ENCODE results near the gene SMCO1.
A peak's percentile ranks its signal among the peaks of the same experiment; 100 is the strongest.
"Not testable (repeated sequence)": the region's sequence is repeated elsewhere in the genome, so short reads cannot be mapped to it uniquely, and the experiment has no call there.

Gene SMCO1

DNA sequence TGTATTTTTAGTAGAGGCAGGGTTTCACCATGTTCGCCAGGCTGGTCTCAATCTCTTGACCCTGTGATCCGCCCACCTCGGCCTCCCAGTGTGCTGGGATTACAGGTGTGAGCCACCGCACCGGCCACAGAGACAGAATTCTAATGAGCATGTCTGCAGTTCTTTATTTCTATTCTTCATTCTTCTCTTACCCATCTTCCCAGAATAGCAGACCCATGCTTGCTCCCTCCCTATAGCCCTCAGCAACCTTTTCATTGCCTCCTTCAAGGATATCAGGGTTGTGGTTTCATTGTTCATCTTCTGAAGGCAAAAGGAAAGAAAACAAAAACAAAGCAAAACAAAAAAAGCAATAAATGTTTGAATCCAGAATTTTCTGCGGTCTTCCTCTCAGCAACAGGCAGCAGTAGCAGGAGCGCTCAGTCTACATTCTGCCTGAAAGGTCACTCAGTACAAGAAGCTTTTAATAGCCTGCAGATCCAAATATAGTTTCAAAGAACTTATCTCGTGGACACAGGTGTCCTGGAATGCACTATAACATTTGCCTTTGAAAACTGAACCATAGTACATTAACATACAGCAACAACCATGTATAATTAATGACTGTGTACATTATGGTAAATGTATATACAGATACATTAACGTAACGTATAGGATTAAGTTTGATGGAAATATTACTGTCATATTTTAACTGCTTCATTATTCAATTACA is at the start of gene SMCO1:
SMCO1 (minus strand) TSS at position 434 of the 709 bp plus-strand sequence; CDS start at position 297, 137 bp downstream.
- no peak for DNase-seq

GRCh38 chr3:196563721-196564225 is 48.6 kb upstream of the SMCO1 start:
- no peak for DNase-seq

GRCh38 chr3:196559826-196560225 is 44.7 kb upstream of the SMCO1 start:
- no peak for DNase-seq

DNA sequence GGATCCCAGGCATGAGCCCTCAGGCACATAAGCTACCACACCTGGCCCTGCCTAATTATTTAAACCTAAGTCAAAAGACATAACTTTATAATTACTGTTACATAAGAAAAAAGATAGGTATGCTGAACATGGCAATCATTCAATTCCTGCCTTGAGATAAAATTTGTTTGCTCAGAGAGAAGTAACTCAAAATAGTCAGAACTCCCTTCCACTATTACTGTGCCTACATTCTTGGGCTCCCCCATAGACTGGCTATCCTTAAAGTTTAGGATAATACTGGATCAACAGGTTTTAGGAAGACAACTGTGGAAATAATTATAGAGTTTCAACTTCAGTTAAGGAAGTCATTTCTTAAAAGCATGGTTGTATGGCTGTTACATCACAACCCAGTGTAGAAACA is 43.3 kb upstream of the SMCO1 start:
- DNase-seq = no peak

- DNase-seq = no peak
Observed at GRCh38 chr3:196557236-196557635, 42.1 kb upstream of the SMCO1 start.

- DNase-seq = no peak
Observed at GRCh38 chr3:196555295-196555694, 40.1 kb upstream of the SMCO1 start.

DNA sequence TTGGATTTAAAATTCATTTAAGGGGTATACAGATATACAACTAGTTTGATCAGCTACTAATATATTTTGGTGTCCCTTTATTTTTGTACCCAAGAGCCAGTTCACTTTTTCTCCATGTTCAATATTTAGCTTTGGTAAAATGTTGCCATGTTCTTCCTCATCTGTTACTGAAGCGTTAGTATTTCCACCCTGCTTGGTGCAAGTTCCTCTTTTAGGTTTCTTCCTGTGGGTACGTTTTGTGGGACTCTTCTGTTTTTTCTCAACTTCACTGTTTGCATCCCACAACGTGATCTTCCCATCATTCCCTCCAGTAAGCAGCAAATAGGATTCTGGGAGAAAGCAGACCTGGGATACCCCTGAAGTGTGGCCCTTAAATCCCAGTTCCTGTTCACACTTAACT is 39.1 kb upstream of the SMCO1 start:
- DNase-seq = no peak

- DNase-seq = no peak
Observed at GRCh38 chr3:196553551-196553950, 38.4 kb upstream of the SMCO1 start.

GRCh38 chr3:196552253-196552652 is 37.1 kb upstream of the SMCO1 start:
- no peak for DNase-seq

GRCh38 chr3:196550172-196550571 is 35.0 kb upstream of the SMCO1 start:
- DNase-seq = not testable (repeated sequence)

- not testable (repeated sequence) for DNase-seq
Observed at GRCh38 chr3:196549312-196549711, 34.2 kb upstream of the SMCO1 start.

GRCh38 chr3:196547067-196547466 is 31.9 kb upstream of the SMCO1 start:
- DNase-seq = no peak

- no peak for DNase-seq
Observed at GRCh38 chr3:196546537-196546936, 31.4 kb upstream of the SMCO1 start.

- DNase-seq = no peak
Observed at GRCh38 chr3:196544491-196544992, 29.4 kb upstream of the SMCO1 start.

DNA sequence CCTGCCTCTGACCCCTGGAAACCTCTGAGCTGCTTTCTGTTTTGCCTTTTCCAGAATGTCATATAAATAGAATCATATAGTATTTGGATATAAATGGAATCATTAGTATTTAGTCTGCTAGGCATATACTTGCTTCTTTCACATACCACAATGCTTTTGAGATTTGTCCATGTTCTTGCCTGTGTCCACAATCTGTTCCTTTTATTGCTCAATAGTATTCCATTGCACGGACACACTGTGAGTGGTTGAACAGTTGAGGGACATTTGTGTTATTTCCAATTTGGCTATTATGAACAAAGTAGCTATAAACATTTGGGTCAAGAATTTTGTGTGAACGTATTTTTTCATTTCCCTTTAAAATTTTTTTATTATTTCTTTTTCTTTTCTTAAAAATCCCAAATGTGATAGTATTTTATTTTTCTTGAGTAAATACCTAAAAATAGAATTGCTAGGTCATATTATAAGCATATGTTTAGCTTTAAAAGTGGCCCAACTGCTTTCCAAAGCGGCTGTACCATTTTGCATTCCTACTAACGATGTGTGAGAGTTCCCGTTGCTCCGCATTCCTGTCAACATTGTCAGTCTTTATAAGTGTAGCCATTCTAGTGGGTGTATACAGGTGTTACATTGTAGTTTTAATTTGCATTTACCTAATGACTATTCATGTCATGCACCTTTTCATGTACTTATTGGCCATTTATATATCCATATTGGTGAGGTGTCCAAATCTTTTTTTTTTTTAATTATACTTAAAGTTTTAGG is 26.7 kb upstream of the SMCO1 start:
- DNase-seq = no peak

DNA sequence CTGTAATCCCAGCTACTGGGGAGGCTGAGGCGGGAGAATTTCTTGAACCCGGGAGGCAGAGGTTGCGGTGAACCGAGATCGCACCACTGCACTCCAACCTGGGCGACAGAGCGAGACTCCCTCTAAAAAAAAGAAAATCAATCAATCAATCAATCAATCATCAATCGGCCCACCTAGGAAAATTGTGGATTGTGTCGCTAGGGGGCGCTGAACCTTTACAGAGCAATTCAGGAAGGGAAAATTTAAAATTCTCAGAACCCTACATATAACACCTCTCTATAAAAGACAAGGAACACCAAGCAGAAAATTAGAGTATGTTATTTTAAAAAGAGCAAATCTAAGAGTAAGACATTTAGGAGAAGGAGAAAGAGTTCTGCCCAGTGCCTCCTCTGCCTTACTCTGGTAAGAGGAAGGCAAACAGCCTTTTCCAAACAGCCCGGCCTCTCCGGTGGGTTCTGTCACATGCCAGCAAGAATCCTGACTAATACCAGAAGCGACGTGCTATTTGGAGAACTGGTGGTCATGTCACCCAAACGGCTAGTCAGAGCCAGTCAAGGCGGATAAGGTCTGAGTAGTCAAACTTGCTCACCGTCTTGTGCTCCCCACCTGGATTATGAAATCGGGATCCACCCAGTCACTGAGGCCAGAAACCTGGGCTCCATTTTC is 22.3 kb upstream of the SMCO1 start:
- DNase-seq = peak; percentile 65

DNA sequence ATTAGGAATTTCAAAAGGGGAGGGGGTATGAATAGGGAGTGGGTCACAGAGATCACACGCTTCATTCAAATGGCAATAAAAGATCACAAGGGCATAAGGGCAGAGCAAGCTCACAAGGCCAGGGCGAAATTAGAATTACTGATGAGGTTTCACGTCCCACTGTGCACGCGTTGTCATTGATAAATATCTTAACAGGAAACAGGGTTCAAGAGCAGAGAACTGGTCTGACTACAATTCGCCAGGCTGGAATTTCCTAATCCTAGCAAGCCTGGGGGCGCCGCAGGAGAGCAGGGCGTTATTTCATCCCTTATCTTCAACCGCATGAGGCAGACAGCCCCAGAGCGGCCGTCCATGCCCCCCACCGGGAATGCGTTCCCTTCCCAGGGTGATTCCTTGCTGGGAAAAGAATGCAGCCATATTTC is 18.1 kb upstream of the SMCO1 start:
- DNase-seq = no peak

- no peak for DNase-seq
Observed at GRCh38 chr3:196531418-196531817, 16.3 kb upstream of the SMCO1 start.

- peak; percentile 91 for DNase-seq
Observed at GRCh38 chr3:196528639-196529233, 13.6 kb upstream of the SMCO1 start.

DNA sequence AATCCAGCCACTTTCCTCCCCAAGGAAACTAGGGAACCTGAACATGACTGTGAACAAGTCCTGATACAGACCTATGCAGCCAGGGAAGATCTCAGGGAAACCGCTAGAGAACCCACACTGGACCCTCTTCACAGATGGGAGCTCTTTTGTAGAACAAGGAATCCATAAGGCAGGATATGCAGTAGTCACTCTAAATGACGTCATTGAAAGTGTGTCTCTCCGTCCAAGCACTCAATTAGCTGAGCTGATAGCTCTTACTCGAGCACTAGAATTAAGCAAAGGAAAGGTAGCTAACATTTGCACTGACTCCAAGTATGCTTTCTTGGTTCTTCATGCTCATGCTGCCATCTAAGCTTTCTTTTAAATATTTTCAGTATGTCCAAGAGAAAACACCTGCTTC is 10.0 kb upstream of the SMCO1 start:
- no peak for DNase-seq

DNA sequence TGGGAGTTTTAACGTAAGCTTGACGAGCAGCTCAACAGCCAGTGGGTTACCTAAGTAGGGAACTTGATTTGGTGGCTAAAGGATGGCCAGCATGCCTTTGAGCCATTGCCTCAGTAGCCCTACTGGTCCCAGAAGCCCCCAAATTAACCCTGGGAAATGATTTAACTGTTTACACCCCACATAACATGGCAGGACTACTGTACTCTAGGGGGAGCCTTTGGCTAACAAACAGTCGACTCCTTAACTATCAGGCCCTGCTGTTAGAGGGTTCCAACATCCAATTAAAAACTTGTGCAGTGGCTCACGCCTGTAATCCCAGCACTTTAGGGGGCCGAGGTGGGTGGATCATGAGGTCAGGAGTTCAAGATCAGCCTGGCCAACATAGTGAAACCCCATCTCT is 9.4 kb upstream of the SMCO1 start:
- DNase-seq = no peak

DNA sequence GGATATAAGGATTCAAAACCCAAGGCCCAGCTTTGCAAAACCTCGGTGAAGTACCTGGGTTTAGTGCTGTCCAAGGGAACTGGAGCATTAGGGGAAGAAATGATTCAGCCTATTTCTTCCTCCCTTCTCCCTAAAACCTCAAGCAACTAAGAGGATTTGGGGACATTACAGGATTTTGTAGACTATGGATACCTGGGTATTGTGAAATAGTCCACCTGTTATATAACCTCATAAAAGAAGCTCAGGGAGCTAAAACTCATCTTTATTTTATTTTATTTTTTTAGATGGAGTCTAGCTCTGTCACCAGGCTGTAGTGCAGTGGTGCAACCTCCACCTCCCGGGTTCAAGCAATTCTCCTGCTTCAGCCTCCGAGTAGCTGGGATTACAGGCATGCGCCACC is 8.7 kb upstream of the SMCO1 start:
- DNase-seq = no peak

DNA sequence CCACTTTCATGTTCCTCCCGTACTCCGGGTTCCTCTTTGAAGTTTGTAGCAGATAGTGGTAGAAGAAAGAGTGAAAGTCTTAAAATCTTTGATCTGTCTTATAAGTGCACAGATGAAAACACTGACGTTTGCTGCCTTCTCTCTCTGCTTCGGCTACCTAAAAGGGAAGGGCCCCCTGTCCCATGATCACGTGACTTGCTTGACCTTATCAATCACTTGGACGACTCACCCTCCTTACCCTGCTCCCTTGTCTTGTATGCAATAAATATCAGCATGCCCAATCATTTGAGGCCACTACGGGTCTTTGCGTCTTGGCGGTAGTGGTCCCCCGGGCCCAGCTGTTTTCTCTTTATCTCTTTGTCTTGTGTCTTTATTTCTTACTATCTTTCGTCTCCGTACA is 6.1 kb upstream of the SMCO1 start:
- DNase-seq = not testable (repeated sequence)
